Hippocampal formation (tissue), 2 donors: ENCODE measurements around the gene PER1.
"Not testable (repeated sequence)": the region's sequence is repeated elsewhere in the genome, so short reads cannot be mapped to it uniquely, and the experiment has no call there.

Source experiments
- DNase-seq, 2 donors: peaks; one replicate each; lab custom pipeline; 2025; lab: John Stamatoyannopoulos, UW

PER1 gene

GRCh38 chr17:8119581-8120519 is 32.4 kb downstream of the PER1 start:
- DNase-seq: peak; percentile 75 to 83

- DNase-seq: peak; percentile 74 to 83
Observed at GRCh38 chr17:8118769-8119580, 33.2 kb downstream of the PER1 start.

GRCh38 chr17:8117980-8118768 is 34.0 kb downstream of the PER1 start, which contains the start of gene ALOXE3:
Gene ALOXE3 (minus strand): TSS chr17:8118514. CDS start chr17:8117990, 524 bp downstream.
- DNase-seq: no peak

- DNase-seq: no peak
Observed at GRCh38 chr17:8117367-8117979, 34.7 kb downstream of the PER1 start.

GRCh38 chr17:8116776-8117175 is 35.4 kb downstream of the PER1 start:
- no peak for DNase-seq

GRCh38 chr17:8110907-8111306 is 41.3 kb downstream of the PER1 start:
- DNase-seq: no peak

GRCh38 chr17:8110456-8110804 is 41.8 kb downstream of the PER1 start:
- no peak for DNase-seq

- no peak for DNase-seq
Observed at GRCh38 chr17:8109661-8110455, 42.3 kb downstream of the PER1 start.

- DNase-seq: no peak
Observed at GRCh38 chr17:8108972-8109660, 43.1 kb downstream of the PER1 start.

GRCh38 chr17:8106980-8107379 is 45.2 kb downstream of the PER1 start:
- DNase-seq: not testable (repeated sequence)

GRCh38 chr17:8105957-8106398 is 46.2 kb downstream of the PER1 start:
- DNase-seq: no peak

- no peak for DNase-seq
Observed at GRCh38 chr17:8104911-8105310, 47.3 kb downstream of the PER1 start.

GRCh38 chr17:8103549-8103948 is 48.7 kb downstream of the PER1 start:
- no peak for DNase-seq

GRCh38 chr17:8101721-8102120 is 50.5 kb downstream of the PER1 start:
- DNase-seq: no peak

- no peak for DNase-seq
Observed at GRCh38 chr17:8100763-8101162, 51.4 kb downstream of the PER1 start.

- no peak for DNase-seq
Observed at GRCh38 chr17:8100111-8100510, 52.1 kb downstream of the PER1 start.

GRCh38 chr17:8096541-8096940 is 55.7 kb downstream of the PER1 start:
- no peak for DNase-seq

- no peak for DNase-seq
Observed at GRCh38 chr17:8095361-8095760, 56.8 kb downstream of the PER1 start.

- no peak for DNase-seq
Observed at GRCh38 chr17:8091033-8091687, 61.0 kb downstream of the PER1 start.
